AG04449 (cell line): ENCODE measurements around the gene CADM1.
A peak's percentile ranks its signal among the peaks of the same experiment; 100 is the strongest.

ENCODE experiments used
- CTCF ChIA-PET: fragments of 350-600 bp; formaldehyde crosslinking; extraction: SDS; loops from one replicate; lab custom pipeline; 2021; ENCODE audit warnings: antibody characterized with exemption; lab: Yijun Ruan, JAX
- POLR2A ChIA-PET: fragments of 400-600, 350-600 bp; formaldehyde crosslinking; extraction: SDS; loops from one replicate; lab custom pipeline; 2020; ENCODE audit warnings: antibody characterized with exemption, inconsistent platforms; lab: Yijun Ruan, JAX
- DNase-seq: peaks from one replicate; pipeline ENCODE4 v3.0.0-alpha.2; 2010; ENCODE audit warnings: low read depth, low spot score
- H3K4me3 ChIP-seq: 2 replicates; pipeline ENCODE4 v1.5.1; 2011; ENCODE audit warnings: low read depth, mild to moderate bottlenecking, control low read depth, low read length
- CTCF ChIP-seq: IDR thresholded peaks from one replicate; pipeline ENCODE4 v1.5.1; 2011; ENCODE audit warnings: mild to moderate bottlenecking, moderate library complexity, low read length, control low read depth, inconsistent platforms; ENCODE audit not compliant: insufficient read depth; ENCODE audit errors: missing control alignments

CADM1 gene

GRCh38 chr11:115191761-115192160 lies 312.5 kb downstream of the CADM1 start:
- CTCF ChIA-PET: no interaction called here
- POLR2A ChIA-PET: no interaction called here
- TF ChIP-seq CTCF: no peak
- H3K4me3 ChIP-seq: no peak overlapping the region
- DNase-seq: peak; percentile 21

GRCh38 chr11:115190196-115190595 lies 314.0 kb downstream of the CADM1 start:
- POLR2A ChIA-PET: no interaction called here
- DNase-seq: no peak
- no peak for TF ChIP-seq CTCF
- CTCF ChIA-PET: no interaction called here
- no peak overlapping the region for H3K4me3 ChIP-seq

- ChIA-PET CTCF (no interaction called here), POLR2A (no interaction called here)
- H3K4me3 ChIP-seq: no peak overlapping the region
- no peak for DNase-seq
- no peak for TF ChIP-seq CTCF
Measured at GRCh38 chr11:115188898-115189278, 315.3 kb downstream of the CADM1 start.

GRCh38 chr11:115188188-115188897 lies 315.9 kb downstream of the CADM1 start:
- CTCF ChIA-PET: no interaction called here
- POLR2A ChIA-PET: no interaction called here
- DNase-seq: no peak
- no peak overlapping the region for H3K4me3 ChIP-seq
- no peak for TF ChIP-seq CTCF

GRCh38 chr11:115185931-115186330 lies 318.3 kb downstream of the CADM1 start:
- DNase-seq: no peak
- ChIA-PET CTCF (no interaction called here), POLR2A (no interaction called here)
- no peak overlapping the region for H3K4me3 ChIP-seq
- TF ChIP-seq CTCF: no peak

- TF ChIP-seq CTCF: no peak
- POLR2A ChIA-PET: no interaction called here
- DNase-seq: no peak
- no peak overlapping the region for H3K4me3 ChIP-seq
- CTCF ChIA-PET: no interaction called here
Measured at GRCh38 chr11:115185507-115185906, 318.7 kb downstream of the CADM1 start.
